ENCODE results near the gene B4GALT4. TPM values are rescaled to one million over a fixed set of nuclear protein-coding genes. Genes with fewer than 3 reads are reported as not detected.

Gene B4GALT4
- total RNA-seq, 1 experiment from 2014 or later: 18.3 TPM

DNA sequence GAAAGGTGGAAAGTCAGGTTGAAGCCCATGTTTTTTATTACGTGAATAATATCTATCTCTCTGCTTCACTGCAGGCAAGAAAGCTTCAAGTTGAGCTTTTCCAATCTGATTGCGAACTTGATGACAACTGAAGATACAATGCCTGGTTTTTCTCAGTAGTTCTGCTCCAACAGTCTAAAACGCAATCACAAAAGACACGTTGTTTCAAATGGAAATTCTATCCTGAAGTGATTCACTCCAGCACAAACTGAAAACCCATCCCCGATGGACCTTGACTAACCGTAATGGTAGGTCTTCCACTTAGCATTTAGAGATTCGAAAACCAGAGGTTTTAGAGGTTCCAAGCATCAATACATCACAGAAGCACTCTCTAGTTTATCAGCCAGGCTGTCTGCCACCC lies 10.6 kb downstream of the B4GALT4 start:
- H3K9me3 Mint-ChIP-seq (ENCODE audit: unreplicated experiment): no peaks in the 10 kb centered on the region
- TF ChIP-seq, protein P1, sequence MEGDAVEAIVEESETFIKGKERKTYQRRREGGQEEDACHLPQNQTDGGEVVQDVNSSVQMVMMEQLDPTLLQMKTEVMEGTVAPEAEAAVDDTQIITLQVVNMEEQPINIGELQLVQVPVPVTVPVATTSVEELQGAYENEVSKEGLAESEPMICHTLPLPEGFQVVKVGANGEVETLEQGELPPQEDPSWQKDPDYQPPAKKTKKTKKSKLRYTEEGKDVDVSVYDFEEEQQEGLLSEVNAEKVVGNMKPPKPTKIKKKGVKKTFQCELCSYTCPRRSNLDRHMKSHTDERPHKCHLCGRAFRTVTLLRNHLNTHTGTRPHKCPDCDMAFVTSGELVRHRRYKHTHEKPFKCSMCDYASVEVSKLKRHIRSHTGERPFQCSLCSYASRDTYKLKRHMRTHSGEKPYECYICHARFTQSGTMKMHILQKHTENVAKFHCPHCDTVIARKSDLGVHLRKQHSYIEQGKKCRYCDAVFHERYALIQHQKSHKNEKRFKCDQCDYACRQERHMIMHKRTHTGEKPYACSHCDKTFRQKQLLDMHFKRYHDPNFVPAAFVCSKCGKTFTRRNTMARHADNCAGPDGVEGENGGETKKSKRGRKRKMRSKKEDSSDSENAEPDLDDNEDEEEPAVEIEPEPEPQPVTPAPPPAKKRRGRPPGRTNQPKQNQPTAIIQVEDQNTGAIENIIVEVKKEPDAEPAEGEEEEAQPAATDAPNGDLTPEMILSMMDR (IDR thresholded peaks at IDR 0.05; ENCODE audit: unreplicated experiment): no peak
- no peak overlapping the region for H3K27ac Mint-ChIP-seq (ENCODE audit: low read depth, unreplicated experiment)
- ChIA-PET POLR2A (no interaction called here), CTCF (interaction anchor here (0.7 to 1.3 kb wide), 2 partner anchors 11 to 19 kb away, joined by 3 to 4 read pairs; no protein-coding TSS in a partner anchor)
- DNase-seq (ENCODE audit: unreplicated experiment): no peak
- peaks cover 69% of the 10 kb centered on the region for H3K36me3 Mint-ChIP-seq (ENCODE audit: insufficient read depth, unreplicated experiment)
- BruUV-seq (replicated peaks): no TSS peak
- intact Hi-C loops (cut with micrococcal nuclease): no loop called here
- no peak overlapping the region for H3K4me3 Mint-ChIP-seq (ENCODE audit: unreplicated experiment)
- H3K27me3 Mint-ChIP-seq (ENCODE audit: insufficient read depth, unreplicated experiment): no peaks in the 10 kb centered on the region
- H3K4me1 Mint-ChIP-seq (ENCODE audit: insufficient read depth, unreplicated experiment): peaks cover 6% of the 10 kb centered on the region

DNA sequence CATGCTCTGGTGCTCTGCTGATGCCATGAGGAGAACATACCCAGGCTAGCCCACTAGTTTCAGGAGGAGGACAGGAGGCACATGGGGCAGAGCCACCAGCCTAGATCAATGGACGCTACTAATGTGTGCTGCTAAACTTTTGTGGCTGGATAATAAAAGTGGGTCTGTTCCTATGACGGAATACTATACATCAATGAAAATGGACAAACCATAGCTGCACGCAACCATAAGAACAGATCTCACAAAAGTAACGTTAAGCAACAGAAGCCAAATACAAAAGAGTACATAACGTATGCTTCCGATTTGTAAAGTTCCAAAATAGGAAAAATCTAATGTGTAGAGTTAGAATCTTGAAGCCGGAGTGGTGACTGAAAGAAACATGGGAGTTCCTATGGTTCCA lies 11.5 kb downstream of the B4GALT4 start:
- no peak for DNase-seq (ENCODE audit: unreplicated experiment)
- POLR2A ChIA-PET: no interaction called here
- Mint-ChIP-seq H3K36me3 (ENCODE audit: insufficient read depth, unreplicated experiment) (peaks cover 66% of the 10 kb centered on the region), H3K27me3 (ENCODE audit: insufficient read depth, unreplicated experiment) (no peaks in the 10 kb centered on the region), H3K4me3 (ENCODE audit: unreplicated experiment) (no peak overlapping the region), H3K27ac (ENCODE audit: low read depth, unreplicated experiment) (no peak overlapping the region), H3K9me3 (ENCODE audit: unreplicated experiment) (no peaks in the 10 kb centered on the region), H3K4me1 (ENCODE audit: insufficient read depth, unreplicated experiment) (no peaks in the 10 kb centered on the region)
- TF ChIP-seq, protein P1 (IDR thresholded peaks at IDR 0.05; ENCODE audit: unreplicated experiment): no peak
- CTCF ChIA-PET: no interaction called here
- BruUV-seq (replicated peaks): no TSS peak
- intact Hi-C loops (cut with micrococcal nuclease): no loop called here

DNA sequence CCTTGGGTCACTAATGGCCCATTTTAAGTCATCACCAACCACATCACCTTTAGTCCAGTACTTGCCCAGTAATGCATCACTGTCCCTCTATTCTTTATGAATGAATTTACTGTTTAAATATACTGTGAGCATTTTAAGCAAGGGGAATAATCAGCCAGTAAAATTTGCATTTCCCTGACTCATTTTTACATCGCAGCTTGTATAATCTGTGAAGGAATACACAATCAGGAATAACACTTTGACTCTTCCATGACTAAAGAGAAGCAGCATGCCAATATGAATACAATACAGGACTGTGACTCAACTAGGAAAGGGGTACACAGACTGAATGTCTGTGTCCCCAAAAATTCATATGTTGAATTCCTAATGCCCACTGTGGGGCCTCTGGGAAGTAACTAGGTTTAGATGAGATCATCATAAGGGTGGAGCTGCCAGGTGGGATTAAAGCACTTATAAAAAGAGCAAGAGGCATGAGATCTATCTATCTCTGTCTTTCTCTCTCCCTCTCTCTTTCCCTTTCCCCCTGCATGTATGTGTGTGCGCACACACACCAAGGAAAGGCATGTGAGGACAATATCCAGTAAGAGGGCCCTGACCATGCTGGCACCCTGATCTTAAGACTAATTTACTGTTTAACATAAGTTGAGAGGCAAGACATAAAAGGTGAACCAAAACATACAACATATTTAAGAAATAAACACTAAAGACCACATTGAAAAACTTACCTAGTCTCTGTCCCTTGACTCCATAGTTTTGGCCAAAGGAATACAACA lies 12.1 kb downstream of the B4GALT4 start:
- Mint-ChIP-seq H3K4me3 (ENCODE audit: unreplicated experiment) (no peak overlapping the region), H3K27ac (ENCODE audit: low read depth, unreplicated experiment) (no peak overlapping the region), H3K9me3 (ENCODE audit: unreplicated experiment) (no peaks in the 10 kb centered on the region), H3K36me3 (ENCODE audit: insufficient read depth, unreplicated experiment) (peaks cover 65% of the 10 kb centered on the region), H3K4me1 (ENCODE audit: insufficient read depth, unreplicated experiment) (no peaks in the 10 kb centered on the region), H3K27me3 (ENCODE audit: insufficient read depth, unreplicated experiment) (no peaks in the 10 kb centered on the region)
- no peak for DNase-seq (ENCODE audit: unreplicated experiment)
- ChIA-PET POLR2A (no interaction called here), CTCF (no interaction called here)
- BruUV-seq (replicated peaks): no TSS peak
- intact Hi-C loops (cut with micrococcal nuclease): no loop called here
- TF ChIP-seq, protein P1 (IDR thresholded peaks at IDR 0.05; ENCODE audit: unreplicated experiment): no peak

DNA sequence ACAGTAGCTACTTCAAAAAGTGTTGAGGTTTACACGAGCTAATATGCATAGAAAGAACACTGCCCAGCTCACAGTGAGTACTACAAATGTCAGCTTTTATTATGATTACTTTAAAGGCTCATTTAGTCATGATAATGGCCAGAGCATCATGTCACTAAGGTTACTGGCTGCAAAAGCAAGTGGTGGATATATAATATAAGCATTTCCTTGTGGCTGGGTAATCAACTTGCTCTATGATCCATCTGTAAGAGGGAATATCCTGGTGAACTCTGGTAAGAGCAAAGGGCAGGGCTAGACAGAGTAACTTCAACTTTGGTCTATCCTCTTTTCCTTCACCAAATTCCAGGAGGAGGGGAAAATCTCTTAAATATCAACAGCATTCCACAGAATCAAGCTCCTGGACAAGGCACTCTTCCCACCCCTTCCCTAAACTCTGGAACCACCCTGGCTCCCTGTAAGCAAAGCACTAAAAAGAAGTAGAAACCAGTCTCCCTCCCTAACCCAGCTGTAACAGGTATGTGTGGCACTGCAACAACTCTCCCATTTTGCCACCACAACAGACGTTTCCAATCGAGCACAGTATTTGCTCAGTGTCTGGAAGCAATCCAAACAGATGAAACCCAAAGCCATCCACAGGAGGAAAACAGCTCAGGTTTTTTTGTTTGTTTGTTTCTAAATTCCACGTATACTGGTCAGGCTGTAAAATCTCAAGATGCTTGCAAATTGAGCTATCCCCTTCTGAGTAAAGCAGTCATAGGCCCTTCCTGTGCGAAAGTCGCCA lies 13.4 kb downstream of the B4GALT4 start:
- Mint-ChIP-seq H3K27me3 (ENCODE audit: insufficient read depth, unreplicated experiment) (no peaks in the 10 kb centered on the region), H3K9me3 (ENCODE audit: unreplicated experiment) (no peaks in the 10 kb centered on the region), H3K4me1 (ENCODE audit: insufficient read depth, unreplicated experiment) (no peaks in the 10 kb centered on the region), H3K27ac (ENCODE audit: low read depth, unreplicated experiment) (no peak overlapping the region), H3K4me3 (ENCODE audit: unreplicated experiment) (no peak overlapping the region), H3K36me3 (ENCODE audit: insufficient read depth, unreplicated experiment) (peaks cover 60% of the 10 kb centered on the region)
- intact Hi-C loops (cut with micrococcal nuclease): no loop called here
- ChIA-PET CTCF (interaction anchor here (0.6 to 0.8 kb wide), 3 partner anchors 8 to 688 kb away, joined by 3 to 4 read pairs (median 3); partner anchors contain the start of gene B4GALT4), POLR2A (no interaction called here)
- no peak for DNase-seq (ENCODE audit: unreplicated experiment)
- no TSS peak for BruUV-seq (replicated peaks)
- TF ChIP-seq, protein P1 (IDR thresholded peaks at IDR 0.05; ENCODE audit: unreplicated experiment): no peak

Data from MCF 10A (cell line).